Globus pallidus (tissue), 1 donor: ENCODE results near the gene ARID5B.
"Not testable (repeated sequence)": the region's sequence is repeated elsewhere in the genome, so short reads cannot be mapped to it uniquely, and the experiment has no call there.

Source experiments
- DNase-seq: peaks from one replicate; pipeline ENCODE4 v3.0.0-alpha.2; 2015; ENCODE audit warnings: low spot score

ARID5B gene

DNA sequence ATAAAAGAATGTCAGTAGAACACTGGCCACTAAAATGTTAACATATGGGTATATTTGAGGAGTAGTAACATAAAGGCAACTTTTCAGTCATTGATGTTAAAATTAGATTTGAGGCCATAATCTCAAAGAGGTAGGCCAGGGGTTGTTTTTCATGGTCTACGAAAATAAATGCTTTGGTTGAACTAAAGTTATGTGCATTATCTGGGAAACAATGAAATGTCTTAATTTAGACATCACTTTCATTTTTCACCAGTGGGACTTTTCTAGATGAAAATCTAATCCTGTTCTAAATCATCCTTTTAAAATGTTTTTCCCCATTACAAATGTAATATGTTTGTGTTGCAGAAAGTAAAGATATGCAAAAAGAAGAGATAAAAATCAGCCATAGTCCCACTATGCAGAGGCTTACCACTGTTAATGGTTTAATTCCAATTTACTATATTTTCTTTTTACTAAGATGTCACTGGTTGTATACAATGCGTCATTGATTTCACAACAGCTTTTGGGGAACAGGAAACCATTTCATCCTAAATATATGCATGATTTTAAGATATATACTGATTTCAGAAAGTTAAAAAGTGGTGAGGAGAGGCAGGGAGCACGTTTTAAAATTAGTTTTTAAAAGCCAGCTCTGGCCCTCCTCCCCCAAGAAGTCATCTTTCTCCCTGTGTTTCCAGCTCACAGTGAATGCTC is 64.3 kb downstream of the ARID5B start:
- DNase-seq = no peak

DNA sequence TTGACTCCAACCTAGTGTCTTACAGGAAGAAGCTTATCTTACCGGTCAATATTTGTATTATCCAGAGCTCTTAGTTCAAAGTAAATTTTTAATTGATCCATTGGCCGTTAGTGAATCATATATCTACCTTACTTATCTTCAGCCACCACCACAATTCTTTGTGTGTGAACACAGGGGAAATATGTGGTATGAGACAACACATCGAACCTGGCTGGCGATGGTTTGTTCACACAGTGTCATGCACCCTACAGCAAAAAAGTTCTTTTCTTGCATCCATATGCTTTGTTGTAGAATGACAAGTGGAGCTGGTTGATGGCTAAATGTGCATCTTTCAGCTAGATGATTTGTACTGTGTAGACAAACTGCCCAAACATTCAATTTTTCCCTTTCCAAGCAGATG is 65.8 kb downstream of the ARID5B start:
- DNase-seq = no peak

DNA sequence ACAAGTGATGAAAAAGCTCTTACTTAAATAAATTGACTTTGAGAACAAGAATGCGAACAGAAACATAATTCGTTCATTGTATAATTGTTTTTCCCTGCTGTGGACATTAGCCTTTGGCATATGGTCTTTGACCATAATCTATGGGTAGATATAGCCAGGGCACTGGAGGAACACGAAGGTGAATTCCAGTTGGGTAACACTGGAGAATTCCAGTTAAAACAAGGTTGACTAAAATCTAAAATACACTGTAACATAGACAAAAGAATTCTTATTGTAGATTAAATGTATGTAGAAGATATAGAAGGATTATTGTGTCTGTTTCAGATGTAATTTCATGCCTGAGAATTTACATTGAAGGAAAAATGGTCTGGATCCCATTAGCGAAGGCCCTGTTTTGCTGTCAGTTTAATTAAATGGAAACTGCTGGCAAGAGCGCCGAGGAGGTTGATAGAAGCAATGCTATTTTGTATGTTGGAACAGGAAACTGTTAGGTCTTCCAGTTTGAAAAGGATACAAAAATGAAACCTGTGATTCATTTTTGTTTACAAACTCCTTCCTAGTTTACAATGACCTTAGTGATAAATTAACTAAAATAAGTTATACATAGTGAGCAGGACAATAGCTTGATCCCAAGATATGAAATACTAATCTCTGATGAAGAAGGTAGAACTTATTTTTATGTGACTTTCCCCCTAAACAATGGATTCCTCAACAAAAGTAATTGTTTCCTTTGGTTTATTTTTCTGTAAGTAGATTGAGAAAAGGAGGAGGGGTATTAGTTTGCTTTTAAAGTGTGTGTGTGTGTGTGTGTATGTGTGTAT is 68.9 kb downstream of the ARID5B start:
- DNase-seq = no peak

DNA sequence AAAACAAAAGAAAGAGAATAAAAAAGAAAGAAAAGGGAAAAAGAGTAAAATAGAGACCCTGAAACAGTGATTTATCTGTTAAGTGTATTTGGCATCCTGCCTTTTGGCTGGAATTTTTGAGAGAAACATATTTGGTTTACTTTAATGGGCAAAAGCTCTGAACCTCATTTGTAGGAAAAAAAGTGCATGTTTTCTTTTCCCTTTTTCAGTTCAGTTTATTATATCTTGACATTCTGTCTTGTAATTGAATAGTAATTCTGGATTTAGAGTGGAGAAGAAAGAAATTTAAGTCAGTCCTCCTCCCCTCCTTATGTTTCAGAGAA is 69.5 kb downstream of the ARID5B start:
- DNase-seq = no peak

DNA sequence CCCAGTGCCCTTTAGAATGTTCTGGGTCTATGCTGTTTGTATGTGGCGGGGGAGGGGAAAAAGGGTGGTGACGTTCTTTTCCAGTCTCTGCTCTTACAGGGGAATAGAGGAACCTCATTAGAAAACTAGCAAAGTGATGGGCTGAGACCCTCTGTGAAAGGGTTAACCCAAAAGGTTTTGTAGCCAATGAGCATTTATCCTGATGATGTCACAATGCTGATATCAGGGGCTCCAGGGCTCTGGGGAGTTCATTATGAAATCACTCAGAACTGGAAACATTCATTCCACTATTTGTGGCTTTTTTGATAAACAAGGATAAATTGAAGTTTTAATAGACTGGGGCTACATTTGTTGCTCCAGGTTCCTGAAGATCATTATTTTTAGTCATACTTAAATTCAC is 71.7 kb downstream of the ARID5B start:
- no peak for DNase-seq

DNA sequence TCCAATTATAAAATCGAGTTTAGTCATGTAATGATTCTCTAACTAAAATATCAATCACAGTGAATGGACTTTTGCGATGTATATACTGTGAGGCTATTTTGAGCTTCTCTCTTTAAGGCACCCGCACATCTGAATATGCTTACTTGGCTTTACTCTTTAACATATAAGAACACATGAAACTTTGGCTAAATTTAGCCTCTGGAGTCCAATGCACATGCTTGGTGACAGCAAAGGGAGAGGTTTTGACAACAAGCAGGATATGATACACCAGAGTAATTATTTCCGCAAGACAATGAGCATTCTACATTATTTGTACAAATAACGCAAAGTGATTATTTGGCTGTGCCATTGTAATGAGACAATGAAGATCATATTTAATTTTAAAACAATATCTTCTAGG is 72.4 kb downstream of the ARID5B start:
- DNase-seq = no peak

DNA sequence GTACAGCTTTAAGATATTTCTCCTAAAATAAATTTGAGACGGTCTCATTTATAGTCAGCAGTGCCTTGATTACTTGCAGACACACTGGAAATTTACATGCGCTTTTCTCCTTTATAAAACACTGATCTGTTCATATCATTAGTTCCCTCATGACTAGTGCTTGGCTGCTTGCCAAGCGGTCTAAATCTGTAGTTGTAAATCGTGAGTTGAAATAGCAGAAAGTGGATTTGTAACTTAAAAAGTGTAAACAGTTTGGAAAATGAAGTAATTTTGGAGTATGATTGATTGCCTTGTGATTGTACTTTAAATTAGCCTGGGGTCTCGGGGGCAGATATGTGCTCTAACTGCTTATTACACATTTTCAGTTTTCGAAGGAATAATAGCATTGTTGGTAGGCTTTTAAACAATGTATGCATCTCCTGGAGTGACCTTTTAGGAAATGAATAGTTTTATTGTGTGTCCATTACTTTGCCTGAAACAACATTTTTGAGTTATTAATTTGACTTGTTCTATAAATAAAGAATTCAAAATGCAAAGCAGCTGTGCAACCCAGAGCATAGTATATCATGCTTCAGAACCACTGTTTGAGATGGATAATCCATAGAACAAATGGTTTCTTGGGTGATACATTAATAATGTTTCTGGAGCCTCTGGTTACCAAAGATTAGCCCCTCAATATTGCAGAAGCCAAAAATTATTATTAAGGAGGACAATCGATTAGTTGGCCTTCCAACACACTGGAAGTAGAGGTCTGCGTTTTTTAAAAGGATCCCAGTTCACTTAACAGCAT is 73.3 kb downstream of the ARID5B start:
- peak; percentile 83 for DNase-seq

DNA sequence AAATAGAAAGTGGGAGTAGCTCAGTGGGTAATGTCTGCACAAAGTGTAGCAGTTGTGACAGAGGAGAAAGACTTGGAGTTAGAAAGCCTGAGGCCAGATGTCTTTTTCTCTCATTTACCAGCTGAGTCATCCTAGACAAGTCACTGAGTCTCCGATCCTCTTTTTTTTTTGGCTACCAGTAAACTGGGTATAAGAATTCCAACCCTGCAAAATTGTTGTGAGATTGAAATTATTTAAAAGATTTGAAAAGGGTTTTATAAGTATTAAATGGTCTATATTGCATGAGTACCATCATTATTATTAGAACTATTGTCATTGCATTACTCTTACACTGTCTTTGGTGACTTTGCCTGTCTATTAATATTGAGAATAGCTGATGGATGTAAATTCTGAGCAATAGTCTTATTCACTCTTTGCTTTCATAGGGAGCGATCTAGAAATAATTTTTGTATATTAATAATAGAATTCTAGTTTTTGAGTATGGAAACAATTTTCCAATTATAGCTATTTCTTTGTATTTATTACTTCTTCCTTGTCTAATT is 74.0 kb downstream of the ARID5B start:
- no peak for DNase-seq

DNA sequence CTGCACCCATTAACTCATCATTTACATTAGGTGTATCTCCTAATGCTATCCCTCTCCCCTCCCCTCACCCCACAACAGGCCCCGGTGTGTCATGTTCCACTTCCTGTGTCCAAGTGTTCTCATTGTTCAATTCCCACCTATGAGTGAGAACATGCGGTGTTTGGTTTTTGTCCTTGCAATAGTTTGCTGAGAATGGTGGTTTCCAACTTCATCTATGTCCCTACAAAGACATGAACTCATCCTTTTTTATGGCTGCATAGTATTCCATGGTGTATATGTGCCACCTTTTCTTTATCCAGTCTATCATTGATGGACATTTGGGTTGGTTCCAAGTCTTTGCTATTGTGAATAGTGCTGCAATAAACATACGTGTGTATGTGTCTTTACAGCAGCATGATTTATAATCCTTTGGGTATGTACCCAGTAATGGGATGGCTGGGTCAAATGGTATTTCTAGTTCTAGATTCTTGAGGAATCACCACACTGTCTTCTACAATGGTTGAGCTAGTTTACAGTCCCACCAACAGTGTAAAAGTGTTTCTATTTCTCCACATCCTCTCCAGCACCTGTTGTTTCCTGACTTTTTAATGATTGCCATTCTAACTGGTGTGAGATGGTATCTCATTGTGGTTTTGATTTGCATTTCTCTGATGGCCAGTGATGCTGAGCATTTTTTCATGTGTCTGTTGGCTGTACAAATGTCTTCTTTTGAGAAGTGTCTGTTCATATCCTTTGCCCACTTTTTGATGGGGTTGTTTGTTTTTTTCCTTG is 75.6 kb downstream of the ARID5B start:
- DNase-seq = not testable (repeated sequence)

DNA sequence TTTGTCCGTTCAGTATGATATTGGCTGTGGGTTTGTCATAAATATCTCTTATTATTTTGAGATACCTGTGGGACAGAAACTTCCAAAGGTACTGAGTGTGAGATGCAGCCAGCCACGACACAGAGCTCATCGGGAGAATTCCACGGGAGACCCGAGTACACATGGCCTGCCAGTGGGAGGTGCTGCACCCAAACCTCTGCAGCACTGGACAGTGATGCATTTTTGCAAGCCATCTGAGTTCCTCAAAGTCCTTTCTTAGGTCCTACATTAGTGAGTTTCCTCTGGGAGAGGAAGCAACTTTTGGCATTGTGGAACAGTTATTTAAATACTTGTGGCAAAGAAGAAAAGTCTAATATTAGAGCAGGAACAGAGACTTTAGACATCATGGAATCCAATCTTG is 77.5 kb downstream of the ARID5B start:
- no peak for DNase-seq

DNA sequence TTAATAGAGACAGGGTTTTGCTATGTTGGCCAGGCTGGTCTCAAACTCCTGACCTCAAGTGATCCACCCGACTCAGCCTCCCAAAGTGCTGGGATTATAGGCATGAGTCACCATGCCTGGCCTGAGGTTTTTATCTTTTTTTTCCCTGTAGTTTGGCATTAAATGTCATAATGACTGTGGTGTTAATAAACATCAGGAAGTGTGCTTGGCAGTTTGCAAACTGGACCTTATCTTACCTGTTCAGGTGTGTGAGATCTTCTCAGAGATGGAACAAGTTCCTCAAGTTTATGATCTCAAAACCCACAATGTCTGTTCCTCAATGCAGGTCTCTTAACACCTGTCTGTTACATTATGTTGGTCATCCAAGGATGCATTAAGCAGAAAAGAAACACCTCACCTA is 80.0 kb downstream of the ARID5B start:
- no peak for DNase-seq

DNA sequence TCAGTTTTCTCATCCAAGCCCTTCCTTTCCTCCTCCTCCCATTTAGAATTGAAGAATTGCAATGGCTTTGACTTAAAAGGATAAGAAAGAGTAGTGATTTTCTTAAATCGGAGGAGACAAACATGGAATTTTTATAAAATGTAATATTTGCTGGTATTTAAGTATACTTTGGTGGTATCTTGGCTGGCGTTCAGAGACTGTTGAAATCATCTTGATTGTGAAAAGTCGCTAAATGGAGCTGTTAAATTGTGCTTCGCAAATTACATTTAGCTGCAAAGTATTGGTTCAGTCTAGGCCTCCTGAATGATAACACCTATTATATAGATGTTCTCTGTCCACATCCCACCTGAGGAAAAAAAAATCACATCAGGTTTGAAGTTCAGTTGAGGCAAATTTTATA is 81.8 kb downstream of the ARID5B start:
- no peak for DNase-seq

DNA sequence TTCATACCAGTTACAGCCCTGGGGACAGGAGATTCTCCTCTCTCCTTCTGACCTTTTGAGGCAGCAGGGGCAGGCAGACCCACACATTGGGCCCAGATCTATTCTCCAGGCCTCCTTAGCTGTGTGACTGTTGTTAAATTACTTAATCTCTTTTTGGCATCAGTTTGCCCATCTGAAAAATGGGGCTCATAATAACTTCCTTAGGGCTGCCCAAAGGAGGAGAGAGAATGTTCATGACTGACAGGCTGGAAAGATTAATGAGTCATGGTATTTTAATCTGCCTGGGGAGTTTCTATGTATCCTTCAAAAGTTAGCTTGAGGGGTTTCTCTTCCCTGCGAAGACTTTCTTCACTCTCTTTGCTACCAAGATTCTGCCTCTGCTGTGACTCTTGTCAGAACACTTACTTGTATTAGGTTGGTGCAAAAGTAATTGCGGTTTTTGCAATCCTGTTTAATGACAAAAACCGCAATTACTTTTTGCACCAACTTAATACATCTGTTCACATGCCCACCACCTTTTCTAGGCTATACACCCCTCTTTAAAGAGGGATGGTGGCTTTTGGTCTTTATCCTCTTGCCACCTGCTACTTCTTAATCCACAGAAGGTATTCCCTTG is 83.4 kb downstream of the ARID5B start:
- no peak for DNase-seq

DNA sequence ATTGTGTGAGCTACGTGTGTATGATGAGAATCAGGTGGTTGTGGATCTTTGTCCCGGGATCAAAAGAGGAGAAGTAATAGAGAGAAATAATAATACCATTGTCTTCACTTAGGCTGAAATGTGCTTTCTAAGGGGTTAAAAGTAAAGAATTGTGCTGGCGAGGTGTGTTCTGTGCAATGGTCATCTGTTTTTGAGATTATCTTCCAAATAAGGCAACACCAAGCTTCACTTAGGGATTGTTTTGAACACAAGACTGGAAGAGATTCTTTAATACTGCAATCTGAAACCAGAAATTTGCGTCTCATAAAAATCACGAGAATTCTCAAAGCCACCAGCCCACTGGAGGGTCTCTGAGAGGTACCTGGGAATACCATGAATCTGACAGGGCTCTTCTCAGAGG is 84.2 kb downstream of the ARID5B start:
- DNase-seq = no peak

DNA sequence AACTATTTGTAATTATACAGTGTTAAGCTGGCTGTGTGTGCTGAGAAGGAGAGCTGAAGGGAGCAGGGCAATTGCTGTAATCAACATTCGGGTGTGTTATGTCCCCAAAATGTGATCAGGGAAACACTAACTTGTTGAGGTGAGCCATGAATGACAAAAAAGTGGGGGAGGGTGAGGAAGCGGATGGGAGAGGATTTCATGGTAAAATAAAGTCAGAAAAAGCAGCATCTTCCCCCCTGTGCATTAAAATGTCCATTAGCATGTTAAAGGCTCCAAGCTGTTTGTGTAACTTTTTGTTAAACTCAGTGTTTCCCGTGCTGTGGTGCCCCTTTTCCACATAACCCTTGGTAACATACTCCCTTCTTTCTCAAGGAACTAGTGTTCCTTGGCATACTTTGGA is 84.9 kb downstream of the ARID5B start:
- no peak for DNase-seq

DNA sequence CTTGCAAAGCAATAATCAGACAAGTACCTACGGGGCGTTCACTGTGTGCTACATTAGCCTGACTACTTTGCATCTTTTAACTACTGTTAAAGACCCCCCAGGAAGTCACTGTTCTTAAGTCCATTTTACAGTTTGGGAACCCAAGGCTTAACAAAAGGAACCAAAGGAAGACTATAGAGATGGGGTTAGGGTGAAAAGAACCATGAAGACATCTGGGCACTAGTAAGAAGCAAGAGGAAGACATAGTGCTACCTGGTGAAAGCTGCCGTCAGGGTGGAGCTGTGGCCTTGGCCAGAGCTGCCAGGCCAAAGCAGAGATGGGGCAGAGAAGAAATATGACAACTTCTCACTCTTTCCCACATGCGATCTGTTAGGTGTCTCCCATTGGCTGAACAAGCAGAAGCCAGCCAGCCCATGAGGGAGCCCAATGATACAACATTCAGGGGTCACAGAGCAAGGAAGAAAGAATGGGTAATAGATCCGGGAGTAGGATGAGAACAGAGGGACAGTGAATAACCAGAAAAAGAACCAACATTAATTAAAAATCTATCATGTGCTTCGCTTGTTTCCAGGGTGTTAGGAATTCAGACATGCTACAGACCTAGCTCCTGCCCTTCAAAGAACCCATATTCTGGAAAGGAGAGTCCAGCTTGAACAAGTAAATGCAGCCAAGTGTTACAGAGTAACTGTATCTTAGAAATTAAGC is 85.4 kb downstream of the ARID5B start:
- DNase-seq = no peak

DNA sequence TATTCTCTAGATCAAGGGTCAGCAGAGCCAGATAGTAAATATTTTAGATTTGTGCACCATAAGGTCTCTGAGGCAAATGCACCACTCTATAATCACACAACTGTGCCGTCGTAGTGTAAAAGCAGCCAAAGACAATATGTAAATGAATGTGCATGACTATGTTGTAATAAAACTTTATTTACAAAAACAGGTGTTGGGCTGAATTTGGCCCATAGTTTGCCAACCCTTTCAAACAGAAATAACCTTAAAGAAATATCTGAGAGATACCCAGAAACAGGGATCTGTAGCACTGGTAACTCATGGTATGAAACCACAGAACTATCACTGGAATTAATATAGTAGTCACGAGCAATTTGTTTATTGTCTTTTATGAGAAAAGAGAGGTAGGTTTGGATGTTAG is 86.0 kb downstream of the ARID5B start:
- no peak for DNase-seq

DNA sequence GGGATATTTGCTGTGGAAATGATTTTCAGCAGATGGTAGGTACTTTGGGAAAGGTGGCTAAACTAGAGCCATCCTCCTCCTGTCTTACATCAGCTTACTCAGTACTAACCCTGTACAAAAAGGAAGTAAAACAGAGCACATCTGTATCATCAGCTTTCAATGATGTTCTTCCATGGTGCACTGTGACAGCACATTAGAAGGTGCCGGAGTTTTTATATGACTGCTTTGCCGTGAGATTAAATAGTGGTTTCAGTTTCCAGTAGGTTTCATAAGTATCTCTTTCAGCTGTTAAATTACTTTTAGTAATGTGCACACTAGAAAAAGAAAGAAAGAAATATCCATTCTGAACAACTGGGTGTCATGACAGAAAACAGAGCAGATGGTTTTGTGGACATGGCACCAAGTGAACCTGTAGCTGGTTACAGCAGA is 86.5 kb downstream of the ARID5B start:
- no peak for DNase-seq

DNA sequence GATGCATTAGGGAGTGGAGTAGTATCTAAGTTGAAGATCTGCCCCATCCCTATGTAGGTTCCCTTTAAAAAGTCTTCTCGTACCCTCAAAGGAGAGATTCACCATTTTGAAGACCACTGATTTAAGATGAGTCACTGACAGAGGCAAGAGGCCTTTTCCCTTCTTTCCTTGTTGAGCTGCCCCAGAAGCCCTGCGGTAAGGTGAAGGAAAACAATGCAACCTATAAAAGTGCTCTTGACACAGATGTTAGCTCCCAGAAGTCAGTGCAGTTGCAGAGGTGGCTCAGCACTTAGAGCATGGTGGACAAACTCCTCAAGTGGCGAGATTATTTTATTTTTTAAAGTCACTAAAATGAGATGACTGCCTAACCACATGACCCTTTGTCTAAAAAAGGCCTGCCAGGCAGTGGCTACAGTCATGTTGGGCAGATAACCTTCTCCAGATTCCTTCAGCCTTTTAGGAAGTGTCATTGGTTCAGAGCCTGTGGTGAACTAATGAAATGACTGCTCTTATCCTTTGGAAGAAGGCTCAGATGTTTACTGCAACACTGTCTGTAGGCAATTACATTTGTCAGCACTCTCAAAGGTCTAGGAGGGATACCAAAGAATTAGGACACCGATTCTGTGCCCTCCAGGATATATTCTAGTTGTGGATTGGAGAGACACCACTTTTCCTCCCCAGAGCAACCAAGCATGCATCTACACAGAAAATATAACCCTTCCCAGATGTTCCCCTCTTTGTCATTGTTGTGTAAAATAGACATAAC is 88.7 kb downstream of the ARID5B start:
- no peak for DNase-seq

DNA sequence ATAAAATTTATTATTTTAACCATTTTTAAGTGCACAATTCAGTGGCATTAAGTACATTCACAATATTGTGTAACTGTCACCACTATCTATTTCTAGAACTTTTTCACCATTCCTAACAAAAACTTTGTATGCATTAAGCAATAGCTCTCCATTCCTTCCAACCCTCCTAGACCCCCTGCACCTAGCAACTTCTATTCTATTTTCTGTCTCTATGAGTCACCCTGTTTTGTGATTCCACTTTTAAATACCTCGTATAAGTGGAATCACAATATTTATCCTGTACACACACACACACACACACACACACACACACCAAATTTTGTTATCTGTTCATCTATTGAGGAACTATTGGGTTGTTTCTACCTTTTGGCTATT is 89.2 kb downstream of the ARID5B start:
- DNase-seq = no peak
